Endometrium (tissue), 2 donors: ENCODE measurements around the gene TWIST2.
A peak's percentile ranks its signal among the peaks of the same experiment; 100 is the strongest.

ENCODE experiments used
- FAIRE-seq: peaks from 2 replicates; lab custom pipeline; 2012; peaks lifted over from hg19 to GRCh38; lab: Jason Lieb, UNC
- donor health status: control.
- donor health status: control.

TWIST2 gene

GRCh38 chr2:238921259-238921658 is 73.4 kb downstream of the TWIST2 start:
- no peak for FAIRE-seq

DNA sequence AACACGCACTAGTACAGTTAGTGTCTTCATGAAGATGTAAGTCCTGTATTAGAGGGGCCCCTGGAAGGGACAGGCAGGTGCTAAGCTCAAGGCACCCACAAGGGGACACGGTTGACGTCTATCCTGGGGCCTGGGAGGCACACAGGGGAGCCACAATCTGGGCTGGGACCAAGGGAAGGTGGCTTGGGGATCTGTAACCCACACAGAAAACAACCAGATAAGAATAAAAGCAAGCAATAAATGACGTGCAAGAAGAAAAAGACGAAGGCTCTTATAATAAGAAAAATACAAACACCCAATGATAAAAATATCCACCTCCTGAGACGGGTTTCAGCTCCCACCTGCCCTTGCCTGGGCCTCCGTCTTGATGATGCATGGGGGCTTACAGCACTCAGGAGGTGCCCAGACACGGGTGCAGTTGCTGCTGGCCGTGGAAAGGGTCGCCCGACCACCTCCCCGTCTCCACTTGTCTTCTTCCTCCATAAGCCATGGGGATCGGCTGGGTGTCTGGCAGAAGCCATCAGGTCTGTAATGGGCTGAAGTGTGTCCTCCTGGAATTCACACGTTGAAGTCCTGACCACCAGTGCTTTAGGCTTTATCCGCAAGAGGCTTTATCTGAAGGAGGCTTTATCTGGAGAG is 73.9 kb downstream of the TWIST2 start:
- FAIRE-seq = no peak

DNA sequence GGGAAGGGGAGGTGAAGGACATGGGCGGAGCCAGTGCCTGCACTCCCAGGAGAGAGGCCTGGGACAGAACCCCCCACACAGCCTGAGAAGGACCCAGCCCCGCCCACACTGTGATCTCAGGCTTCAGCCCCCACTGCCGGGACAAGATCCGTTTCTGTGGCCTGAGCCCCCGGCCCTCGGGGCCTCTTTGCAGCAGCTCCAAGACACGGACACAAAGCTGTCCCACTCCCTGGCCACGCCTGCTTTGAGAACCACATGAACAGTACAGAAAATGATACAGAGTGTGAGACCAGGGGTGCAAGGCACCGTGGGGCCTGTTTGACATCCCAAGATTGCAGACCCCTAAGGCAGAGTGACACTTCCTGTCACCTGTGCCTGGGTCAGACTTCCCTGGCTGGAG is 74.5 kb downstream of the TWIST2 start:
- no peak for FAIRE-seq

DNA sequence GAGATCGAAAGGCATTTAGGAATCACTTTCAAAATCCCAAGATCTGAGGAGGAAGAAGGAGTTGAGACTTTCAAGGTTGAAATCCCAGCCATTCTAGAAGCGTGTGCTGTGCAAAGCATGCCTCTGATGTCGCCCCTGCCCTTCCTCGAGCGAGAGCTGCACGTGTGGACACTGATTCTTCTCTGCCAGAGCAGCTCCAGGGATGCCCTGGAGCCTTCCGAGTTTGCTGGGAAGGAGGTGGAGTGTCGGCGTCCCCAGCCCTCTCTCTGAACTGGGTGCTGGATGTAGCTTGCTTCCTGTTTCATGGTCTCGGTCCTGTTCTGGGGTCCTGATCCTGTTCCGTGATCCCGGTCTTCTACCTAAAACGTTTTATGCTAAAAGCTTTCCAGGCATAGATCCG is 76.1 kb downstream of the TWIST2 start:
- no peak for FAIRE-seq

DNA sequence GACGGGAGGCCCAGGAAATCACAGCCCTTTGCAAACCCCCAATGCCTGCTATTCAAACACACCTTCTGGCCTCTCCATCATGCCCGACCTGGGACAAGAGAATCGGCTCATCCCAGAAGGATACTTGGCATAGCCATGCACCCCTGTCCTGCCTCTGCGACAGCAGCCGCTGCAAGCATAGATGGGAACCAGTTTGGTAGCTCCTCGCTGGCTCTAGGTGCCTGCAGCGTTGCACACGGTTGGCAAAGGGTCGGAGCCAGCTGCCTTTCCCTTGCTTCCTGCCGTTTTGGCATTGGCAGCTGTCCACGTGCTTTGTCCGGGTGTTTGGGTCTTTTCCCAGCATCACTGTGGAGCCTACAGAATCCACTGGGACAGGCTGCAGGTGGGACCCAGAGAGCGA is 76.9 kb downstream of the TWIST2 start:
- FAIRE-seq = no peak

DNA sequence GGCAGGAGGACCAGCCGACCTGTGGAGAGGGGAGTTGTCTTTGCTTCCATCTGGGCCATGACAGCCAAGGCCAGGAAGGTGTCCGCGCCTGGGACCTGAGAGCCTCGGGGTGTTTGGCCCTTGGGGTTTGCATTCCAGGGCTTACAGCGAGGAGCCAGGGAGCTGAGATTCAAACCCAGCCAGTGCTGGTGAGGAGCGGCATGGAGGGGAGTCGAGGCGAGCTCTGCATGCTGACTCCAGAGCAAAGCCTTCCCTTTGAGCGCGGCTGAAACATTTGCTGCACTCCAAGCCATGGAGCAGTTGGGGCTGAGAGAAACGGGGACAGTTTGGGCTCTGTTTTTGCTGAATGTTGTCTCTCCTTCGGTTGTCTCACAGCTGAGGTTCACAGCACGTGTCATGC is 77.4 kb downstream of the TWIST2 start:
- FAIRE-seq = no peak

GRCh38 chr2:238925816-238926521 is 78.1 kb downstream of the TWIST2 start:
- FAIRE-seq = no peak

DNA sequence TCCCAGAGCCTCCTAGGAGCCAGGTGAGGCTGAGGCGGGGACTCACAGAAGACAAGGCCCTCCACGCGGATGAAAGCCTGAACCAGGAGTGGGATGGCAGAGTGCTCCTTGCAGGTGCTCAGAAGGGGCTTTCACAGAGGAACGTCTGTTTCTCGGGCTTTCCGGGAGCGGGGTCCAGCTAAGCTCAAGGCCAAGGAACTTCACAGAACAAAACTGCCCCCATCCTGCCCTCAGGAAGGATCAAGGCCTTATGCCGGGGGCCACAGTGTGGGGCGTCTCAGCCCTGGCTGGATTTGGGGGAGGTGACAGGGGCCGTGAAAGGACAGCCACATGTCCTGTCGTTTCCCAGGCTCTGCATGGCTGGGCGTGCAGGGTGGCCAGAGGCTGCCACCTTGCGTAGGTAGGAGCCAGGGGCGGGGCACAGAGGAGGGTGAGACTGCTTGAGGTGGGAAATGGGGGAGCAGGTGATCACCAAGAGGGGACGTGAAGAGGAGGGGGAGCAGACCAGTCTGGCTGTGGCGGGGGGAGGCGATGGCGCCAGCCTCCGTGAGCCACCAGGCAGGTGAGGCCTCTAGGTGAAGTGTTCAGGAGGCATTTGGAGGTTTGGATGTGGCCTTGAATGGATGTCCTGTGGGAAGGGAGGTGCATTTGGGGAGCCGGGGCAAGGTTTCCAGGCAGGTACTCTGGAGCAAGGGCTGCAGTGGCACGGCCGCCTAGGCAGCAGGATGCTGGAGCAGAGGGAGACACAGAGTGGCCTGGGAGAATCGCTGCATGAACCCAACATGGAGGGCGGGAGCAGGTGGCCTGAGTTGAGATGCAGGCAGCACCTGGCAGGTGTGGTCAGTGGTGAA is 79.1 kb downstream of the TWIST2 start:
- no peak for FAIRE-seq

DNA sequence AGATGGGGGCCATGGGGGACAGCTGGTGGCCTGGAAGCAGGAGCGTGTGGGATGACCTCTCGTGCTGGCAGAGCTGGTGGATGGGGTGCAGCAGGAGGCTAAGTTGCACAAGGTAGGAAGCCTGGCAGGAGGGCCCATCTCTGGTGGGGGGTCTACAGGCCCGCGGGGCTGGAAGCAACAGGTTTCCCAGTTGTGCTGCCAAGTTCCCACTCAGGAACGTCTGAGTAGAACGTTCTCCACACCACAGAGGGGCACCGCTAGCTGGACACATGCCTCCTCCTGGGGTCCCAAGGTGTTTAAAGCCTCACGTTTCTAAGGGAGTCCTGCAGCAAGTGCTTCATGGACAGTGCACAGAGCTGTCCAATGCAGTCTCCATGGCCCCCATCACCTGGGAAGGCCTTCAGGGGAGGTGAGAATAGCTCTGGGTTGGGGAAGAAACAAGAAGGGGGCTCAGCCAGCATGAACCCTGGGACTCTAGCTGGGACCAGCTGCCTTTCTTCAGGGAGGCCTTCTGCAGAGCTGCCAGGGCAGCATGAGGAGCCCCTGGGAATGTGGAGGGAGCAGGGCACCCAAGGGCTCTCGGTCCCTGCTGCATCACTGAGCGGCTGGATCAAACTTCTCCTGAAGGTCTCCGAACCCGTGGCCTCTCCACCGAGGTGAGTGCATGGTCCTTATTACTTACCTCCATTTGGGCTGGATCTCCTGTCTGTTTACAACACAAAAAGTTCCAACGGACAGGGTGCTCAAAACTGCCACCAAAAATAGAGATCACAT is 80.0 kb downstream of the TWIST2 start:
- no peak for FAIRE-seq

- no peak for FAIRE-seq
Measured at GRCh38 chr2:238928520-238929241, 80.8 kb downstream of the TWIST2 start.

DNA sequence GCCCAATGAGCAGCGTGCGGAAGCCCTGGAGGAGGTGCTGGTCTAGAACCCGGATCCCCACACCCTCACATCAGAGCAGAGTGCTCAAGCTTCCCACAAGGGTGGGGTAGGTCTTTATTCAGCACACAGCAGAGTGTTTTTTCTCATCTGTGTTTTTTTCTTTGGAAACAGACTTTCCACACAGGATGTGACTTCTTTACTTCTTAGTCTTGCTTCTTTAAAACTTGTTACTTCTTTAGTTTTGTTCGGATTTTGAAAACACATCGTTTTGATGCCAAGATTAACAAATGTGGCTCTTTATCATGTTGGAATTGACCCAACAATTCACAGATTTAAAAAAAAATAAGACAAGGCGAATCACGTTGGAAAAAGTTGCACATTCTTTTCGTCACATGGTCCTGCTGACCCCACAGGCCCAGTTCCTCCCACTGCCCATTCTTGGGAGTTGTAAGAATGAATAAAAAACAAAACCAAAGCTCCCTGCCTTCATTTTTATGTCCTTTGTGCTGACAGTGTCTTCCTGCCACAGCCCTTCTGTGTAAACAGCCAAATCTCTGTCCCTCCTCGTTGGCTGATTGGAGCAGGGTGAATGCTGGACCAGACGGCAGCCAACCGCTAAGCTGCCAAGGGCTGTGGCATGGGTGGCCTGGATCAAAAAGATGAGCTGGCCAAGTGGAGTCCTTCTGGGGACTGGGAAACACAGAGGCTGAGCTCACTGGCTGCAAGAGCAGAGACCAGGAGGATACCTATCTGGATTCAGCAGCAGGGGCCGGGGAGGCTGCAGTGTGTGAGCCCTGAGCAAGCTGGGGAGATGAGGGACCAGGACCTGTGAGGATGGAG is 81.6 kb downstream of the TWIST2 start:
- FAIRE-seq = peak; percentile 99

DNA sequence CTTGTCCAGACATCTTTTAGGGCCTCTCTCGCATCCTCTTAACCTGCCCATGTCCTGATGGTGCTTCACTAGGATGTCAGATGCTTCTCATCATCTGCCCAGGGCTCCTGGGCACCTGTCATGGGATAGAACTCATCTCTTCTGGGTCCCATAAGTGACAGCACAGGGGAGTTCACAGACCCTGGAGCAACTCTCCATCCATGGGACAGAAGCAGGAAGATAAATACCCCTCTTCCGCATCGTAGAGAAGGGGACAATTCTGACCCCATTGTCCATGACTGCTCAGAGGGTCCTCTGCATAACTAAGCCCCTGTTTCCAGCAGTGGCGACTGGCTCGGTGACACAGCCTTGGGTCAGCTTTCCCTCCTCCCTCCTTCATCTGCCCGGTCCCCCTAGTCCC is 82.3 kb downstream of the TWIST2 start:
- no peak for FAIRE-seq

GRCh38 chr2:238936162-238937052 is 88.5 kb downstream of the TWIST2 start:
- FAIRE-seq = no peak

GRCh38 chr2:238938003-238938400 is 90.1 kb downstream of the TWIST2 start:
- FAIRE-seq = no peak

GRCh38 chr2:238938401-238939055 is 90.6 kb downstream of the TWIST2 start:
- no peak for FAIRE-seq

DNA sequence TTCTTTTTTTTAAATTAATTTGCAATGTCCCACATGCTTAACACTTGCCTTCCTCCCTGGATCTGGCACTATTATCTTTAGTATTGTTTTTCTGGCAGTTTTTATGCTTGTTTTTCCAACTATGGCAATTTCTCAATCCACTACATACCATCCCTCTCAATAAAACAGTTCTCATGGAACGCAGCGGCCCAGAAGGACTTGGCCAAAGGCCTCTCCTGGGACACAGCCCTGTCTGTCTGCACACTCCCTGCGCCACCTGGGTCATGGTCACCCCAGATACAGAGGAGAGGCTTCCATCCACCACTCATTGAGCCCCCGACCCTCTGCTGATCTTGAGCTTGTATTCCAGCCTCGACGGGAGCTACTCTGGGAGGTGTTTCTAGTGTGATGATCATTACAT is 91.2 kb downstream of the TWIST2 start:
- peak; percentile 98 for FAIRE-seq

DNA sequence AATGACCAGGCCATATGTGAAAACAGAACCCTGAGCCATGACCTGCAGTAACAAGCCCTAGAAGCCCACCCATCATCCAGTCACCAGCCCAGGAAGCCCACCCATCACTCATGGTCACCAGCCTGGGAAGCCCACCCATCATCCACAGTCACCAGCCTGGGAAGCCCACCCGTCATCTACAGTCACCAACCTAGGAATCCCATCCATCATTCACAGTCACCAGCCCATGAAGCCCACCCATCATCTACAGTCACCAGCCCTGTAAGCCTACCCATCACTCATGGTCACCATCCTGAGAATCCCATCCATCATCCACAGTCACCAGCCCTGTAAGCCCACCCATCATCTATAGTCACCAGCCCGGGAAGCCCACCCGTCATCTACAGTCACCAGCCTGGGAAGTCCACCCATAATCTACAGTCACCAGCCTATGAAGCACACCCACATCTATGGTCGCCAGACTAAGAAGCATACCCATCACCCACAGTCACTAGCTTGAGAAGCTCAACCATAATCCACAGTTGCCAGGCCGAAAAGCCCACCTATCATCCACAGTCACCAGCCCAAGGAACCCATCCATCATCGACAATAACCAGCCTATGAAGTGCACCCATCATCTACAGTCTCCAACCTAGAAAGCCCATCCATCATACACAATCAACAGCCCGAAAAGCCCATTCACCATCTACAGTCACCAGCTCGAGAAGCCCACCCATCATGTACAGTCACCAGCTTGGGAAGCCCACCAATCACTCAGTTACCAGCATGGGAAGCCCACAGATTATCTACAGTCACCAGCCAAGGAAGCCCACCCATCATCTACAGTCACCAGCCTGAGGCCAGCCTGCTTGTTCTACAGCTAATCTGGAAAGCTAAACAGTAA is 91.9 kb downstream of the TWIST2 start:
- FAIRE-seq = no peak

DNA sequence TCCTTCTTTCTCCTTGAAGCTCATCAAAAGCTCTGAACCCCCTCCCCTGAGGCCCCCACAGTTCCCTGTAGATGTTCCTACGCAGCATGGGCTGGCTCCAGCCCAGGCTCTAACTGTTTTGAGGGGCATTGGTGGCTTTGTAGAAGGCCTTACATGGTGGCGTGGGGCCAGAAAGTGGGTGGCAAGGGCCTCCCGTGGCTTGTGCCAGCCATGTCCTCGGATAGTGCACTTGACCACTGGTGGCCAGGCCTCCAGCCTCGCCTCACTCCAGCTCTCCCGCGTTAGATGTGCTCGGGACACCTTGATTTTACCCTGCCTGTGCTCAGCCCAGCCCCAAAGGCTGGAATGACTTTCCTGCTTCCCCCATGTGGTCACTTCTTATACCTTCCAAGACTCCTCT is 92.9 kb downstream of the TWIST2 start:
- FAIRE-seq = no peak
